Hair follicular keratinocyte (primary cell): ENCODE measurements around the gene ANAPC10. TPM values are rescaled to one million over a fixed set of nuclear protein-coding genes. Genes with fewer than 3 reads are reported as not detected.

ENCODE experiments used
- total RNA-seq: library from RNA; depleted of rRNA; stranded (reverse); fragments of >200 nt; gene quantifications from 2 replicates; pipeline ENCODE4 v1.2.3, GENCODE V29; 2015

ANAPC10 gene, protein sequence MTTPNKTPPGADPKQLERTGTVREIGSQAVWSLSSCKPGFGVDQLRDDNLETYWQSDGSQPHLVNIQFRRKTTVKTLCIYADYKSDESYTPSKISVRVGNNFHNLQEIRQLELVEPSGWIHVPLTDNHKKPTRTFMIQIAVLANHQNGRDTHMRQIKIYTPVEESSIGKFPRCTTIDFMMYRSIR
- 19.1 and 20.2 TPM in 2 replicates for total RNA-seq

DNA sequence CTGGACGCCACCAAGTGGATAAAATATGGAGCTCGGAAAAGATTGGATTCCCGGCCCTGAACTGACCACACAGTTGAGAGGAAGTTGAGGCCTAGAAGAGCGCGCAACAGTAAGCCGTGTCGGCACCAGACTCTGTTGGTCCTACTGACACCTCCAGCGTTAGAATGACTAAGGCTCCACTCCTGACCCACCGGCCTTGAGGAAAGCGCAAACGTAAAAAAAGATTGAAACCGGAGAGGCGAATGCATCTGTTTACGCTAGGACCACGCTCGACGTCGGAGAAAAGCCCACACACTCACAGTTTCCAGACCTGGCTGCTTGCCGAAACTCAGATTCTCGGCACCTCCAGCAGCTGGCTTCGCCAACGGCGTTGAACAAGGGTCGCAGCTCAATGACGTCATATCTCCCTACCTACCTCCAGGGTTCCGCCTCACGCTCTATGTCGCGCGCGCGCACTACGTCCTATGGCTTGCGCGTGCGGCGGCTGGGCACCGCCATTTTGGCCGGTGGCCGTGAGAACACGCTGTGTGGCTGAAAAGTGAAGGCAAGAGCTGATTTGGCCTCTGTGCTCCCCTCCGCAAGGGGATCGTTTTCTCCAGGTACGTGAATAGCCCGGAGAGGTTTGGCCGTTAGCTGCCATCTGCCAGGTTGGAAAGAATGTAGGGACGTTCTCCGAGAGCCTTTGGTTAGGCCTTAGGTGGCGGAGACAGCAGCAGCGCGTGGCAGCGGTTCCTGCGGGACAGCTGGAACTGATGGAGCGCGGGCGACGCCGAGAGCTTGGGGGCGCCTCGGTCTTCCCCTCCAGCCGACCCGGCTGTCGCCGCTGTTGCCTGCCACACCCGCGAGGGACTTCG lies at the start of gene ANAPC10, which contains the start of gene ABCE1:
Gene ANAPC10 (minus strand): TSS at position 376 of the 854 bp plus-strand sequence. CDS start 2,097 bp downstream, outside the sequence.
Gene ABCE1 (plus strand): TSS at position 491 of the 854 bp plus-strand sequence. CDS start 6,102 bp downstream, outside the sequence.

Other genes with a start within 250 kb of the ANAPC10 start
- gene ABCE1, start 115 bp upstream of the ANAPC10 start, total RNA-seq, result 113 and 130 TPM in 2 replicates
- gene OTUD4, start 82.4 kb upstream of the ANAPC10 start, total RNA-seq, result 14.2 and 16.4 TPM in 2 replicates